GM12892 (cell line): ENCODE measurements around the gene COPS9.

ENCODE experiments used
- POLR2A ChIP-seq: IDR thresholded peaks from 2 replicates; pipeline ENCODE4 v1.6.1; 2011; ENCODE audit warnings: low read depth, low read length, control low read depth
- POLR2AphosphoS5 ChIP-seq: IDR thresholded peaks from 2 replicates; pipeline ENCODE4 v1.6.1; 2011; ENCODE audit warnings: low read depth, low read length, control low read depth
- TAF1 ChIP-seq: IDR thresholded peaks from 2 replicates; pipeline ENCODE4 v1.6.1; 2011; ENCODE audit warnings: low read depth, mild to moderate bottlenecking, control low read depth, low read length, borderline replicate concordance

DNA sequence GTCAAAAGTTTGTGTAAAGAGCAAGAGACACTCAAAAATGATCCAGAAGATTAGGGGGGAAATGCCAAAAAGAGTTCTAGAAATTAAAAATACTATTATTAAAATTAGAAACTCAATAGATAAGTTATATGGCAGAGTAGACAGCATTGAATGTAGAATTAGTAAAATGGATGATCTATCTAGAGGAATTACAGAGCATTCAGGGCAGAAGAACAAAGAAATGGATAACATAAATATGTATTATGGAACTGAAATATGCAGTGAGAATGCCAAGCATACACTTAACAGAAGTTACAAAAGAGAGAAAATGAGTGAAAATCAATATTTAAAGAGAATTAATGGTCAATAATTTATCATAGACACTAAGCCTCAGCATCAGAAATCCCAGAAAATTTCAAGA is 49.5 kb downstream of the COPS9 start:
- no peak for TF ChIP-seq POLR2AphosphoS5
- TF ChIP-seq POLR2A = no peak
- TF ChIP-seq TAF1 = no peak
